ENCODE results near the gene CPNE6. TPM values are rescaled to one million over a fixed set of nuclear protein-coding genes. Genes with fewer than 3 reads are reported as not detected.
"Not testable (repeated sequence)": the region's sequence is repeated elsewhere in the genome, so short reads cannot be mapped to it uniquely, and the experiment has no call there.

CPNE6 gene
- total RNA-seq, 6 experiments from 2014 or later = not detected

DNA sequence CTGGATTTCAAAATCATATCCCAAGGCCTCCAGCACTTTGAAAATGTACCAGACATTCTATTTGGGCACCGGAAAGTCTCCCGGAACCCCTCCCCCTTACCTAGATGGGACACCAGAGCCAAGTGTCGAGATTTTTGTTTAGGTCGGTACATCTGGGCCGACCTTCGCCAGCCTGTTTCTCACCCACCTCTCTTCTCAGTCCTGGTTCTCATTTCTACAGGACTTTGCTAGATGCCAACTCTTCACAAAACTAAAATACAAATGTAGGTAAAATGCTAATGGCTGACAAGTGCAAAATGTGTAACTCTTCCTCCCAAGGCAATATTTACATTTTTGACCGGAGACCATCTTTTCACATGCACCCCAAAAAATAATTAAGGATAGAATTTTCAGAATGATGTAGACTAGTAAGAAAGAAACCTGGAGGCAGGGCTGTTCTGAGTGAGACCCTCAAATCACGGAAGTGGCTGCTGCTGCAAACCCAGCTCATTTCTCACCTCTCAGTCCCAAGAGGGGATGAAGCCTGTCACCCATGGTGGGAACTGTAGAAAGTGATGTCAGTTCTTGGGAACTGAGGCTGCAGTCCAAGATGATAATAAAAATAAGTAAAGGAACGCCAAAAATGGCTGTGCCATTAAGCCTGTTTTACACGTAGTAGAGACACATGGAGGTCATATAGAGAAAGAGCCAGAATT lies 34.3 kb upstream of the CPNE6 start:
- H3K27me3 Mint-ChIP-seq (ENCODE audit: insufficient read depth) = peaks cover 12% of the 10 kb centered on the region
- H3K4me1 Mint-ChIP-seq (ENCODE audit: low read depth) = peaks cover 17% of the 10 kb centered on the region
- peaks cover 11% of the 10 kb centered on the region for H3K9me3 Mint-ChIP-seq
- not testable (repeated sequence) for H3K36me3 Mint-ChIP-seq (ENCODE audit: low read depth); DNase-seq
- TF ChIP-seq, protein P1, sequence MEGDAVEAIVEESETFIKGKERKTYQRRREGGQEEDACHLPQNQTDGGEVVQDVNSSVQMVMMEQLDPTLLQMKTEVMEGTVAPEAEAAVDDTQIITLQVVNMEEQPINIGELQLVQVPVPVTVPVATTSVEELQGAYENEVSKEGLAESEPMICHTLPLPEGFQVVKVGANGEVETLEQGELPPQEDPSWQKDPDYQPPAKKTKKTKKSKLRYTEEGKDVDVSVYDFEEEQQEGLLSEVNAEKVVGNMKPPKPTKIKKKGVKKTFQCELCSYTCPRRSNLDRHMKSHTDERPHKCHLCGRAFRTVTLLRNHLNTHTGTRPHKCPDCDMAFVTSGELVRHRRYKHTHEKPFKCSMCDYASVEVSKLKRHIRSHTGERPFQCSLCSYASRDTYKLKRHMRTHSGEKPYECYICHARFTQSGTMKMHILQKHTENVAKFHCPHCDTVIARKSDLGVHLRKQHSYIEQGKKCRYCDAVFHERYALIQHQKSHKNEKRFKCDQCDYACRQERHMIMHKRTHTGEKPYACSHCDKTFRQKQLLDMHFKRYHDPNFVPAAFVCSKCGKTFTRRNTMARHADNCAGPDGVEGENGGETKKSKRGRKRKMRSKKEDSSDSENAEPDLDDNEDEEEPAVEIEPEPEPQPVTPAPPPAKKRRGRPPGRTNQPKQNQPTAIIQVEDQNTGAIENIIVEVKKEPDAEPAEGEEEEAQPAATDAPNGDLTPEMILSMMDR (IDR thresholded peaks at IDR 0.05) = peak; percentile 2; the same call in 1 of the 2 replicates
- H3K4me3 Mint-ChIP-seq = peak overlapping the region; percentile 94
- peak overlapping the region; percentile 88 for H3K27ac Mint-ChIP-seq

DNA sequence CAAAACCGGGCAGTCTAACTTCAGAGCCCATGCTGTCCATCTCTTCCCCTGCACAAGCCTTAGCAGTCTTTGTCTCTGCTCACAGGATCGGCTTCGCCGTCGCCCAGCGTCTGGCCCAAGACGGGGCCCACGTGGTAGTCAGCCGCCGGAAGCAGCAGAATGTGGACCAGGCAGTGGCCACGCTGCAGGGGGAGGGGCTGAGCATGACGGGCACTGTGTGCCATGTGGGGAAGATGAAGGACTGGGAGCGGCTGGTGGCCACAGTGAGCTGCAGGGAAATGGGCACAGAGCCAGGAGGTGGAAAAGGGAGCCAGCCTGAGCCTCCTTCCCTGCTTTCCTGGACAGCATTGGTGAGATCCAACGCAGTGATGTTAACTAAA lies 33.7 kb upstream of the CPNE6 start:
- no peak overlapping the region for H3K4me3 Mint-ChIP-seq
- H3K9me3 Mint-ChIP-seq = peaks cover 6% of the 10 kb centered on the region
- no peak overlapping the region for H3K27ac Mint-ChIP-seq
- no peak for DNase-seq
- no peaks in the 10 kb centered on the region for H3K36me3 Mint-ChIP-seq (ENCODE audit: low read depth)
- TF ChIP-seq, protein P1 (IDR thresholded peaks at IDR 0.05) = no peak
- H3K27me3 Mint-ChIP-seq (ENCODE audit: insufficient read depth) = peaks cover 17% of the 10 kb centered on the region
- peaks cover 17% of the 10 kb centered on the region for H3K4me1 Mint-ChIP-seq (ENCODE audit: low read depth)

DNA sequence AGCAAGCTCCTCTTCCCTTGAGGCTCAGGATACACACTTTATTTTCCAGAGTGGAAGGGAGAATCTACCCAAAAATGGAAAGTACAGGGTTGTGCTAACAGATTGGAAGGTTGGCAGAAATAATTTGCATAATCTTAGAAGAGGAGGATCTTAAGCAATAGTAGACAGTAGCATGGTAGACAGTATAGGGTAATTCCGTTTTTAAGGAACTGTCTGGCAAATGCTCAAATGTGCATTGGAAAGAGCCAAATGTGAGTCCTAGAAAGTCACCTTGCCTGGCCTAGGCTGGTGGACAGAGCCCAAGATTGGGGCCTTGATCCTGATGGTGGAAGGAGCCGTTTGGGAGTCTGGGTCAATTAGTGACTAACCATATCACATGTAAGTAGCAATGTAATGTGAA lies 32.7 kb upstream of the CPNE6 start:
- TF ChIP-seq, protein P1 (IDR thresholded peaks at IDR 0.05) = no peak
- H3K27ac Mint-ChIP-seq = no peak overlapping the region
- H3K9me3 Mint-ChIP-seq = no peaks in the 10 kb centered on the region
- H3K36me3 Mint-ChIP-seq (ENCODE audit: low read depth) = no peaks in the 10 kb centered on the region
- no peak overlapping the region for H3K4me3 Mint-ChIP-seq
- peaks cover 22% of the 10 kb centered on the region for H3K27me3 Mint-ChIP-seq (ENCODE audit: insufficient read depth)
- peaks cover 10% of the 10 kb centered on the region for H3K4me1 Mint-ChIP-seq (ENCODE audit: low read depth)
- no peak for DNase-seq

DNA sequence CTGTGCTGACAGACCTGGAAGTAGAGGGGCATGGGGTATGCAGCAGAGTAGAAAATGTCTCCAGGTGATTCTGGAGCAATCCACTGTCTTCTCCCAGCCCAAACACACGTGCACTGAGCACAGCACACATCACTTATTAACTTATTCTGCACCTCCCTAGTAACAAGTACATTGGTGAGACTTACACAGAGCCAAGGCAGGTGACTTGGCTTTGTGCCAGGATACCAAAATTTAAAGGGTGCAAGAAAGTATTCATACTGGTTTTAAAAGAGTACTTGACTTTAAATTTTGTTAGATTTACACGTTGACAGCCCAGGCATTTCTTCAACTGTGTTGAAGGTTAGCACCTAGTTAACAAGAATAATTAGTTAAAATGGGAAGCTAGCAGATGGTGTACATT lies 30.7 kb upstream of the CPNE6 start:
- Mint-ChIP-seq H3K9me3 (no peaks in the 10 kb centered on the region), H3K27ac (no peak overlapping the region), H3K4me1 (ENCODE audit: low read depth) (peaks cover 10% of the 10 kb centered on the region), H3K27me3 (ENCODE audit: insufficient read depth) (peaks cover 34% of the 10 kb centered on the region), H3K4me3 (no peak overlapping the region), H3K36me3 (ENCODE audit: low read depth) (no peaks in the 10 kb centered on the region)
- DNase-seq = no peak
- TF ChIP-seq, protein P1 (IDR thresholded peaks at IDR 0.05) = no peak

DNA sequence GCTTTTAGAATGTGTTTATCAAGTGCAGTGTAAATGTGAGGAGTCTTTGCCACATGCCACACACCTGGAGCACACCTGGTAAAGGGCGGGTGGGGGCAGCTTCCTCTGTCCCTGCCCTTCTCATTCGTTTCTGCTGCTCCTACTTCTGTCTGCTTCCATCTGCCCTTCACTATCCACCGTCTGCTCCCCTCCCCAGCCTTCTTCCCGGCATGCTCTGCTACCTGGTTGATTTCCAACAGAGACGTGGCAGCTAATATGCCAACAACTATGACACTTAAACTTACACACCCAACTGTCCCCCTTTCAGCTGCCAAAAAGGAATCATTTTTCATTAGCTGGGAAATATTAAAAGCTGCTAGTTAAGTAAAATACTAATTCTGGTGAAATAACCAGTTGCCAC lies 28.6 kb upstream of the CPNE6 start:
- no peak for DNase-seq
- H3K4me1 Mint-ChIP-seq (ENCODE audit: low read depth) = no peaks in the 10 kb centered on the region
- TF ChIP-seq, protein P1 (IDR thresholded peaks at IDR 0.05) = no peak
- H3K36me3 Mint-ChIP-seq (ENCODE audit: low read depth) = no peaks in the 10 kb centered on the region
- no peak overlapping the region for H3K4me3 Mint-ChIP-seq
- H3K9me3 Mint-ChIP-seq = no peaks in the 10 kb centered on the region
- H3K27ac Mint-ChIP-seq = no peak overlapping the region
- H3K27me3 Mint-ChIP-seq (ENCODE audit: insufficient read depth) = peaks cover 42% of the 10 kb centered on the region

DNA sequence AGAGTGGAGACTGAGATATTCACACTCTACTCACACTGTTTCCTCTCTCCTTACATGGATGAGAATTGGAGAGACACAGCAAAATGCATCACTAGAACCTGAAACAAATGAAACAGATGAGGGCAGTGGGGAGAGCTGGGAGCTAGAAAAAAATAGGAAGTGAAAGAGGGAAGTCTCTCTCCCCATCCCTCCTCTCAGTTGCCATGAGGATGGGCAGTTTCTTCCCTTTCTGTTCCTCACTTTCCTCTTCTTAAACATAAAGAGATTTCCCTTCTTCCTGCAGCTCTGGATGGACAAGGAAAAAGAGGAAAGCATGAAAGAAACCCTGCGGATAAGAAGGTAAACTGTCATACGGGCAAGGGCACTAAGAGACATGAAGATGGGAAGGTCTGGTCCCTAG lies 22.4 kb upstream of the CPNE6 start:
- H3K36me3 Mint-ChIP-seq (ENCODE audit: low read depth); H3K27ac Mint-ChIP-seq; H3K9me3 Mint-ChIP-seq; DNase-seq; H3K4me3 Mint-ChIP-seq: not testable (repeated sequence)
- peaks cover 12% of the 10 kb centered on the region for H3K4me1 Mint-ChIP-seq (ENCODE audit: low read depth)
- H3K27me3 Mint-ChIP-seq (ENCODE audit: insufficient read depth) = peaks cover 46% of the 10 kb centered on the region

DNA sequence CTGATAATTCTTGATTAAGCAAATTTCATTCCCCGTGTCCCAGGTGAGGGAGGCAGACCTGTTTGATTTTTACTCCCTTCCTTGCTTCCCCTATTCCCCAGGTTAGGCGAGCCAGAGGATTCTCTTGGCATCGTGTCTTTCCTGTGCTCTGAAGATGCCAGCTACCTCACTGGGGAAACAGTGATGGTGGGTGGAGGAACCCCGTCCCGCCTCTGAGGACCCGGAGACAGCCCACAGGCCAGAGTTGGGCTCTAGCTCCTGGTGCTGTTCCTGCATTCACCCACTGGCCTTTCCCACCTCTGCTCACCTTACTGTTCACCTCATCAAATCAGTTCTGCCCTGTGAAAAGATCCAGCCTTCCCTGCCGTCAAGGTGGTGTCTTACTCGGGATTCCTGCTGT lies 20.6 kb upstream of the CPNE6 start:
- peaks cover 44% of the 10 kb centered on the region for H3K27me3 Mint-ChIP-seq (ENCODE audit: insufficient read depth)

More for the DNA sequence above, 20.6 kb upstream of the CPNE6 start:
- not testable (repeated sequence) for DNase-seq; H3K9me3 Mint-ChIP-seq; H3K36me3 Mint-ChIP-seq (ENCODE audit: low read depth)
- Mint-ChIP-seq H3K4me1 (ENCODE audit: low read depth) (peaks cover 12% of the 10 kb centered on the region), H3K27ac (peak overlapping the region; percentile 45; the same call in 1 of the 2 replicates), H3K4me3 (peak overlapping the region; percentile 81)

Data from HFFc6 (cell line).